ENCODE data around the gene ANTXRL.

DNA sequence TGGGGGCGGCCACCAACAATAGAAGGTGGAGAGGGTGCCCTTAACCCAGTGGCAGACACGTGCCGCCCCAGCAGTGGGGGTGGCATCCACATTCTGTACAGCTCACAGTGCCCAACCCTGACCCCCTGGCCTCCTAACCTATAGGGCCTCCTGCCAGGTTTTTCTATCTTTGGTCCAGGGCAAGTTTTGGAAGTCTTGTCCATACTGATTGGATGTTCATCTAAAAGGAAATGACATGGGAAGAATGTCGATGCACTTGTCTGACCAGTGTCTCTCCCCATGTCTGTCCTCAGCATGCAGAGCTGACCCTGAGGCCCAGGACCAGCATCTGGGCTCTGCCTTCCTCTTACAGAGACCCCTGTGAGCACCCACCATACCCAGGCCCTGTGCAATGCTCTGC lies 32.3 kb upstream of the ANTXRL start:
- TF ChIP-seq, protein P1, sequence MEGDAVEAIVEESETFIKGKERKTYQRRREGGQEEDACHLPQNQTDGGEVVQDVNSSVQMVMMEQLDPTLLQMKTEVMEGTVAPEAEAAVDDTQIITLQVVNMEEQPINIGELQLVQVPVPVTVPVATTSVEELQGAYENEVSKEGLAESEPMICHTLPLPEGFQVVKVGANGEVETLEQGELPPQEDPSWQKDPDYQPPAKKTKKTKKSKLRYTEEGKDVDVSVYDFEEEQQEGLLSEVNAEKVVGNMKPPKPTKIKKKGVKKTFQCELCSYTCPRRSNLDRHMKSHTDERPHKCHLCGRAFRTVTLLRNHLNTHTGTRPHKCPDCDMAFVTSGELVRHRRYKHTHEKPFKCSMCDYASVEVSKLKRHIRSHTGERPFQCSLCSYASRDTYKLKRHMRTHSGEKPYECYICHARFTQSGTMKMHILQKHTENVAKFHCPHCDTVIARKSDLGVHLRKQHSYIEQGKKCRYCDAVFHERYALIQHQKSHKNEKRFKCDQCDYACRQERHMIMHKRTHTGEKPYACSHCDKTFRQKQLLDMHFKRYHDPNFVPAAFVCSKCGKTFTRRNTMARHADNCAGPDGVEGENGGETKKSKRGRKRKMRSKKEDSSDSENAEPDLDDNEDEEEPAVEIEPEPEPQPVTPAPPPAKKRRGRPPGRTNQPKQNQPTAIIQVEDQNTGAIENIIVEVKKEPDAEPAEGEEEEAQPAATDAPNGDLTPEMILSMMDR (IDR thresholded peaks at IDR 0.05): no peak
- TF ChIP-seq POLR2A (IDR thresholded peaks at IDR 0.05): no peak

Measured in lower leg skin (tissue), 3 donors.